SHP77 treated with DMSO at 0.1 percent for 48 hours (cell line): ENCODE measurements around the gene EFNA5.

Experiments
- DNase-seq: peaks from one replicate; lab custom pipeline; 2025; lab: John Stamatoyannopoulos, UW

Gene EFNA5

DNA sequence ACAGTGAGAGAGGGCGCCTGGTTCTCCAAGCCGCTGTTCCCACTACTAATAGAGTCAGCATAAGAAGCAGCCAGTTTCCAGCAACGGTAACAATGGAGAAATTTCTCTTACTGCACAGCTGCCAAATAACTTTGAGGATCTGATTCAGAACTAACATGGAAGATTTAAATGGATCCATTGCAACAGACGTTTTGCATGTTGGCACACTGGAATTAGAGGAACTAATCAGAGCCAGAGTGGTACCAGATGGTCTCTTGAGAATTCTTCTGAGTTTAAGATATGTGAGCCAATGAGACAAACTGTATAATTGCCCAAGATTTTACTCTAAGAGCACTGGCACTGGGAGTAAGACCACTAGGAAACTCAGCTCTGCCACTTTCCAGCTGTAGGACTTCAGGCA, 186.5 kb downstream of the EFNA5 start:
- DNase-seq: no peak

- no peak for DNase-seq
Measured at GRCh38 chr5:107483231-107484024, 187.3 kb downstream of the EFNA5 start.

DNA sequence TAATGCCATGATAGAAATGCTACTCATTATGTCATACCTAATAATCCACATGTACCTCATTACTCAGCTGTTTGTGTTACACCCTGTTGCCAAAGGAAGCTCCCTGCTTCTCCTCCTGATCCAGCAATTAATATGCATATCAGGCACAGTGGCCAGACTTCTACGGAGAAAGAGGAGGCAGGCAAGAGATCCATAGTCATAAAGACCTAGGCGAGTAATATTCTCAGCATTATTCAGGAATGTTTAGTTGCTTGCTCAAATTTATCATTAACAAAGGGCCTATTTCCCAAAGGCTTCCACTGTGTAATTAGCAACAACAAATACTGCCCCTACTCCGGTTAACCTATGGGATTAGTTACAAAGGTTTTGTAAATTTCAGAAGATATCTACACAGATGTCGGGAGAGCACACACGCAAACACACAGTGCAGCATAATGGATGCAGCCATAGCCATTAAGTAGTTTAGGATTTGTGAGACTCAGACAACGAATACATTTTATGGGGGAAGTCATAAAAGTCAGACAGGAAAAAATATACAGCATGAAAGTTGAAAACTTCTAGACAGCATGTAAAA, 192.6 kb downstream of the EFNA5 start:
- no peak for DNase-seq

- DNase-seq: no peak
Measured at GRCh38 chr5:107477492-107477891, 193.2 kb downstream of the EFNA5 start.

DNA sequence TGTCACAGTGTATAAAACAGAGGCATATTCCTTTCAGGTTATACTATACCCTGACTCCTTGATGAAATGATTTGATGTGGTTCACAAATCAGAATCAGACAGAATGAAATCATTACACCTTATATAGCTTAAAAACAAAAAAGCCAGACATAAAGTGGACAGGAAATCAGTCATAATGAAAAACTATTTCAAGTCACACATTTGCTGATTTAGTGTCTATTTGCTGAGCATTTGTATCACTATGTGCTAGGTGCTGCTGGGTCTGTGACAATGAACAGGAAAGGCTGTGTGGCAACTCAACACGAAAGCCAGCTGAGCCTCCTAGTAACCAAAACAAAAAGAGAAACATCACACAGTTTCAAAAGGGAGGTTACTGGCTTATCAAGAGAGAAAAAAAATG, 194.0 kb downstream of the EFNA5 start:
- no peak for DNase-seq

GRCh38 chr5:107474716-107475489, 195.8 kb downstream of the EFNA5 start:
- DNase-seq: no peak

- no peak for DNase-seq
Measured at GRCh38 chr5:107474361-107474715, 196.4 kb downstream of the EFNA5 start.

- no peak for DNase-seq
Measured at GRCh38 chr5:107472620-107473064, 198.1 kb downstream of the EFNA5 start.

DNA sequence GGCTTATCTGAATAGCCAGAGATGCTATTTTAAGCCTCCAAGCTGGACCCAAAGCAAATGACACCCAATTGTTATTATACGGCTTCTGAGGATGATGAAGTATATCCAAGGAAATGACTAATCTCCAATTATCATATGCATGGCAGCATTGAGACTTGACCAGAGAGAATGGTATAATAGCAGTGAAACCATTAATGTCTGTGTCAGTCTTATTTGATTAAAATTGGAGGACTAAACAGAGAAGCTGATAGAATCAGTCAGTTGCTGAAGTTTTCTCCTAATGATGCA, 200.5 kb downstream of the EFNA5 start:
- no peak for DNase-seq

DNA sequence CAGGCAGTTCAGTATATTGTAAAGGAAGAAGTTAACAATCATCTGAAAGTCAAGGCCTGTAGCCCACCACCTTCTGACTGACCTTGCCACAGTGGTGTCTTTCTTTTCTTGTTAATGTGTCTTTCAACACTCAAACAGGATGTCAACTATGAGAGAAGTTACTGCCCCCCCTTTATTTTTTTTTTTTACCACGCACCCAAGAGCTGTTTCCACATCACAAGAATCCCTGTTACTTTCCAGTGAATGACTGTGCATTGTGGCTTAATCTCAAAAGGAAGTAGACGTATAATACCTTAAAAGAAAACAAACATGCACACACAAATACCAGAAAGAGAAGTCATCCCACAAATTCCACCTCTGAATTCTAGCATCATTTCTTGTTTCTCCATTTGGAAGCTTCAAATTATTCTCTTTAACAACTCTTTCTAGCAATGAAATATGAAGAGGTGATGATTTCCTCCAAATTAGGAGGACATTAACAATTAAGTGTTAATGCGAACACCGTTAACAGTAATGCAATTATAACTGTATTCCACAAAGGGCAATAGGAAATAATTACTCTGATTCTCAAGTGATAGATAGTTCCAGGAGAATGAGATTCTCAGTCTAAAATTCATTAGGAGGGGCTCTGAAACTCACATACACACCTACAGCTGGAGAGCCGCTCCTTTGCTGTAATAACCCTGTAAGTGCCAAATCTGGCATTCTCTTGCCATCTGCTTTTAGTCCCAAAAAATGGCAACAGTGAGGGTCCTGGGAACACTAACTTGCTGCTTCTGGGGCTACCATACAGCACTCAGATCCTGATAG, 201.0 kb downstream of the EFNA5 start:
- no peak for DNase-seq

GRCh38 chr5:107469064-107469463, 201.7 kb downstream of the EFNA5 start:
- no peak for DNase-seq

- no peak for DNase-seq
Measured at GRCh38 chr5:107468276-107468675, 202.5 kb downstream of the EFNA5 start.

- DNase-seq: no peak
Measured at GRCh38 chr5:107467137-107467932, 203.4 kb downstream of the EFNA5 start.

DNA sequence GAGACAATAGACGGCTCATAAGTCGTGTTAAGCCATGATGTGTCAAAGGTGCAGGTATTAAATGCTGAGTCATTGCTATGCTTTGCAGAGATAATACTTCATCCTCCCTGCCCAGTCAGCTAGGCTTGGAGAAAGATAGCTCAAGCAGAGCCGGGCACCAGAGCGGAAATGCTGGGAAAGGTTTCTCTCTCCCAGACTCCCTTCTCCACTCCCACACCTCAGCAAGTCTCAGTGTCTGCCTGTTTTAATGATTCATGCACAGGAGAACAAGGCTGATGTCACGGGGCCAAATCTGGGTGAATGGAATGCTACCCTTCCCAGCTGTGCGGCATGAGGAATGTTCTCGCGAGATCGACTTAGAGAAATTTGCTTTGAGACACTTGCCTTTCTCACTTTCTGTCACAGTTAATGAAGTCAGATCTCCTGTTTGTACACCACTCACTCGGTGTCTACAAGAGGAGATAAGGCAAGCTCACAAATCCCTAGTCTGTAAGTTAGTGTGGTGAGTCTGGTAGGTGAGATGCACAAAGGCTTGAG, 204.4 kb downstream of the EFNA5 start:
- DNase-seq: no peak

DNA sequence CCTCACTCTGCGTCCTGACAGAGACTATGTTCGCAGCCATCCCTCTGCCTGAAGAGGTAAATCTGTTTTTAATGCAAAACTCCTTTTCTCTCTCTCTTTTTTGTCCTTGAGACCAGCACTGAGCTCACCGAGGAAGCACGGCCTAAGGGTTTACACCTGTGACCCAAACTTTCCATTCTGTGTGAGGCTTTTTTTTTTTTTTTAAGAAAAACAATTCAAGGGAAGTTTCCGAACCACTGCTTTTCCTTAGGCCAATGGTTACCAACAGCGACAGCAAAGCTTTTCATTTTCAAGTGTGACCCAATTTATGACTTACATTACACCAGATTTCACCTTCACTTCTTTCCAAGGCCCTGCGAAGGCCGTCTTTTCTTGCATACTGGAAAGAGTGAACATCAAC, 205.9 kb downstream of the EFNA5 start:
- no peak for DNase-seq

DNA sequence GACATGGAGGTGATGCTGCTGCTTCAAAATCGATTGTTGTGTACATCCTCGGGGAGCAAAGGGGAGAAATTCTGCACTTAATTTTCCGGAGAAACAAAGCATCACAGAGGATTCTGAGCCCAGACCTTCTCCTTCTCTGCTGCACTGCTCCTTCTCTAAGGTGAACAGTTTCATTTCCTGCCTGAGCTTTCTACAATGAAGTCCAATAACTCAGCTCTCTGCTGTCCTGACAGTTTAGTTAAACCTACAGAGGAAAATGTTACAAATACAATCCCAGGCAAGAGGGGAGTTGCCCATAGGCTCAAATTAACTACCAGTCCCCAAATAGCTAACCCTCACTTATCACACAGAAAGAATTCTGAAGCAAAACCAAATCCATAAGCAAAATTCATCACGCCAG, 206.3 kb downstream of the EFNA5 start:
- DNase-seq: no peak

- DNase-seq: no peak
Measured at GRCh38 chr5:107463731-107464130, 207.0 kb downstream of the EFNA5 start.

DNA sequence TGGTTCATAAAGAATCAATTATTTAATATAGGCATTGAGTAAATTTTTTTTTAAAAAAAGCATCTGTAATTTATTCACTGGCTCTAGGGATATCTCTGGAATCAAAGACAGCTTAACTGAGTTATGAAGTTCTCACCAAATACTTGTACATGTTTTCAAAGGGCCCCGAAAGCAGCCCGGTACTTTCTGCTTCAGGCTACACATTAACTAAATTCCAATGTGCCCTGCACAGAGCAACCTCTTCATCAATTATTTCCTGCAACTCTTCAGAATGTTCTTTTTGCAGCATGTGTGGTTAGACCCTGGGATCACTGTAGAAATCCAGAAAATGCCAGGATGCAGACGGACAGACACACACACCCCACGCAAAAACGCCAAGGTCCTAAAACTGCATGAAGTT, 209.0 kb downstream of the EFNA5 start:
- no peak for DNase-seq

DNA sequence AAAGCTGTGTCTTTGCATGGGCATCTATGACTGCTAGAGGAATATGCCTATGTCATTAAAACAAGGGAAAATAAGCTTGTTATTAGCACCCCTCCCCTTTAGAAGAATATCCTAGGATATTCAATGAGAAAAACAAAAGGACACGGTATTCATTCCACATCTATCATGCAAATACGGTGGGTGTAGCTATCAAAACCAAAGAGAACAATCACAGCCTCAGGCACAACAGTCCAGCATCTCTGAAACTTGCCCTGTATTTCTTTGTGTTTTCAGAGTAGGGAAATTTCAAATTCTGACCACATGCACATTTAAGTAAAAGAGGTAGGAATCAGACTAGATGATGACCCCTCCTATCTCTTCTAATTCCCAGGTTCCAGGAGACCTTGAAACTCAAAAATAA, 209.9 kb downstream of the EFNA5 start:
- no peak for DNase-seq

- no peak for DNase-seq
Measured at GRCh38 chr5:107459605-107460004, 211.1 kb downstream of the EFNA5 start.

DNA sequence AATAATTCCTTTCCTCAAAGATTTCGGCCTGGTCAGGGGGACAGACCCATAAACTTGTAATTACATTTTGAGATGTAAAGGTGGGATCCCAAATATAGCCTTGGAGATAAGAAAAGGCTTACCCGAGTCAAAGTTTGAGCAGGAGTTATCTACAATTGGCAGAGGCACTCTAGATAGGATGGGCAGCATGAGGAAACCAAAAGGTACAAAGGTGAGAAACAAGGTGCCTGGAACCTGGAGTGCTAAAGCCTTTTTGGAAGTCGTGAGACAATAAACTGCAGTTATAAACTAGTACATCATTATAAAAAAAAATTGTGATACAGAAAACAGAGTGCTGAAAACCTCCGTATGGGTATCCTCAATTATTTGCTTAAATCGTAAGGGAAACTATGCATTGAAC, 212.4 kb downstream of the EFNA5 start:
- DNase-seq: no peak
